HCT116 (cell line): ENCODE results near the gene XRCC2. TPM values are rescaled to one million over a fixed set of nuclear protein-coding genes. Genes with fewer than 3 reads are reported as not detected.
A peak's percentile ranks its signal among the peaks of the same experiment; 100 is the strongest.
"Not testable (repeated sequence)": the region's sequence is repeated elsewhere in the genome, so short reads cannot be mapped to it uniquely, and the experiment has no call there.

Experiments used
- ATAC-seq: fragments of 200-7000 bp; cut with Tn5 transposase; 2 replicates; pipeline ENCODE4 v1.9.1; 2020; ENCODE audit warnings: mild to moderate bottlenecking, moderate library complexity
- BruUV-seq: library from RNA; stranded (reverse); fragments of 400-500 nt; replicated peaks from 2 replicates; lab custom pipeline; 2021; lab: Mats Ljungman, UMichigan
- CTCF ChIA-PET: fragments of 300-600 bp; sonication (Branson Sonifier 250); formaldehyde crosslinking; loops from one replicate; lab custom pipeline; 2021; ENCODE audit warnings: antibody characterized with exemption; lab: Charles Lee
- POLR2A ChIA-PET: fragments of 300-600, 350-600 bp; sonication (Branson Sonifier 250); formaldehyde crosslinking; loops from one replicate; lab custom pipeline; 2021; ENCODE audit warnings: antibody characterized with exemption; lab: Charles Lee
- RAD21 ChIA-PET, 2 experiments: fragments of 300-600 bp; sonication (Branson Sonifier 250); formaldehyde crosslinking; loops; one replicate each; lab custom pipeline; 2023; ENCODE audit warnings: low total read pairs in 2 of 2; ENCODE audit not compliant: uncharacterized antibody in 2 of 2, unreplicated experiment in 2 of 2, low non-redundant PET in 1 of 2; lab: Charles Lee
- DNase-seq: peaks from one replicate; pipeline ENCODE4 v3.0.0-alpha.2; 2010; ENCODE audit warnings: low read depth, low spot score
- H2AFZ ChIP-seq: fragments of 200-600 bp; shearing (Covaris generic), sonication (generic); 2 replicates; pipeline ENCODE4 v1.6.1; 2017; ENCODE audit warnings: low read depth, mixed run types, mixed read lengths, antibody characterized with exemption, low read length; ENCODE audit not compliant: poor library complexity, severe bottlenecking
- H3K27ac ChIP-seq: 2 replicates; pipeline ENCODE4 v1.5.1; 2012; ENCODE audit warnings: low read depth, low read length
- H3K27me3 ChIP-seq: fragments of 200-600 bp; sonication (generic); 2 replicates; pipeline ENCODE4 v1.6.1; 2016; ENCODE audit warnings: mixed run types, low read length, mixed read lengths; ENCODE audit not compliant: insufficient read depth
- H3K36me3 ChIP-seq, 2 experiments: fragments of 200-500 bp in 1 of 2; fragments of 200-600 bp in 1 of 2; sonication (Bioruptor generic) in 1 of 2; sonication (generic) in 1 of 2; 2 replicates each; pipeline versions ENCODE4 v1.5.1 to v1.6.1; 2014 to 2016; ENCODE audit warnings: low read length in 2 of 2, inconsistent platforms in 1 of 2, mixed read lengths in 1 of 2, mixed run types in 1 of 2; ENCODE audit not compliant: insufficient read depth in 2 of 2, control insufficient read depth in 1 of 2
- H3K4me1 ChIP-seq, 2 experiments: fragments of 200-600 bp in 1 of 2; sonication (generic) in 1 of 2; 2 replicates each; pipeline versions ENCODE4 v1.5.1 to v1.6.1; 2012 to 2017; ENCODE audit warnings: low read length in 2 of 2, inconsistent platforms in 1 of 2, mild to moderate bottlenecking in 1 of 2, mixed read lengths in 1 of 2, mixed run types in 1 of 2, moderate library complexity in 1 of 2; ENCODE audit not compliant: insufficient read depth in 2 of 2, control insufficient read depth in 1 of 2
- H3K4me2 ChIP-seq: fragments of 200-600 bp; sonication (generic); 2 replicates; pipeline ENCODE4 v1.6.1; 2017; ENCODE audit warnings: mixed run types, low read length, mixed read lengths
- H3K4me3 ChIP-seq, 2 experiments: fragments of 200-600 bp in 1 of 2; sonication (generic) in 1 of 2; replicated peaks in 1 of 2; 2 replicates each; pipeline ENCODE4 v1.5.1; 2011 to 2016; ENCODE audit warnings: low read length in 2 of 2, control low read depth in 1 of 2, low read depth in 1 of 2, mild to moderate bottlenecking in 1 of 2, mixed read lengths in 1 of 2, mixed run types in 1 of 2
- H3K79me2 ChIP-seq: fragments of 200-600 bp; sonication (generic); 2 replicates; pipeline ENCODE4 v1.6.1; 2017; ENCODE audit warnings: mild to moderate bottlenecking, mixed run types, low read length, moderate library complexity, mixed read lengths; ENCODE audit not compliant: insufficient read depth
- H3K9ac ChIP-seq: fragments of 200-600 bp; sonication (generic); 2 replicates; pipeline ENCODE4 v1.6.1; 2016; ENCODE audit warnings: low read length, mixed read lengths
- H3K9me2 ChIP-seq: fragments of 200-600 bp; sonication (generic), shearing (Covaris generic); 2 replicates; pipeline ENCODE4 v1.6.1; 2017; ENCODE audit warnings: mixed run types, mild to moderate bottlenecking, moderate library complexity; ENCODE audit not compliant: insufficient read depth
- H3K9me3 ChIP-seq, 2 experiments: fragments of 200-500 bp in 1 of 2; fragments of 200-600 bp in 1 of 2; sonication (Bioruptor generic) in 1 of 2; sonication (generic) in 1 of 2; 2 replicates each; pipeline ENCODE4 v1.6.1; 2014 to 2017; ENCODE audit warnings: low read length in 2 of 2, mixed read lengths in 2 of 2, inconsistent platforms in 1 of 2, low read depth in 1 of 2, mild to moderate bottlenecking in 1 of 2, mixed run types in 1 of 2, moderate library complexity in 1 of 2; ENCODE audit not compliant: control insufficient read depth in 1 of 2, insufficient read depth in 1 of 2
- H4K20me1 ChIP-seq: fragments of 200-600 bp; sonication (generic), shearing (Covaris generic); 2 replicates; pipeline ENCODE4 v1.6.1; 2017; ENCODE audit warnings: mixed run types, mild to moderate bottlenecking, moderate library complexity; ENCODE audit not compliant: insufficient read depth
- ATF3 ChIP-seq: IDR thresholded peaks from 2 replicates; pipeline ENCODE4 v1.6.1; 2012
- CEBPB ChIP-seq: IDR thresholded peaks from 2 replicates; pipeline ENCODE4 v1.6.1; 2012; ENCODE audit warnings: low read depth
- EGR1 ChIP-seq: IDR thresholded peaks from 2 replicates; pipeline ENCODE4 v1.6.1; 2012; ENCODE audit warnings: low read depth
- ELF1 ChIP-seq: IDR thresholded peaks from 2 replicates; pipeline ENCODE4 v1.6.1; 2012; ENCODE audit warnings: low read depth, borderline replicate concordance
- intact Hi-C: fragments of 100-400 bp; cut with micrococcal nuclease; formaldehyde crosslinking; loops from 2 replicates; pipeline ENCODE4 v1.10.0; 2022
- total RNA-seq: library from RNA; stranded (reverse); gene quantifications from one replicate; pipeline ENCODE4 v1.2.1, GENCODE V29; 2021; ENCODE audit not compliant: unreplicated experiment

The XRCC2 gene
- total RNA-seq, 1 experiment from 2014 or later = 14.8 TPM

- not testable (repeated sequence) for H3K27ac ChIP-seq
These were observed 21.5 kb upstream of the XRCC2 start for GRCh38 chr7:152697268-152697974.

GRCh38 chr7:152692196-152692595, 16.3 kb upstream of the XRCC2 start:
- H3K9me2 ChIP-seq, H3K9me3 ChIP-seq, POLR2A ChIA-PET, BruUV-seq, H3K27me3 ChIP-seq, H3K9ac ChIP-seq, H3K27ac ChIP-seq, H3K4me3 ChIP-seq, H3K4me2 ChIP-seq, H2AFZ ChIP-seq, intact Hi-C loops, RAD21 ChIA-PET, H3K4me1 ChIP-seq, ATAC-seq, DNase-seq, H3K79me2 ChIP-seq, H4K20me1 ChIP-seq, CTCF ChIA-PET, H3K36me3 ChIP-seq: not testable (repeated sequence)

More at GRCh38 chr7:152697268-152697974, 21.5 kb upstream of the XRCC2 start:
- BruUV-seq, H3K79me2 ChIP-seq, H3K27me3 ChIP-seq, H3K4me3 ChIP-seq, H3K4me1 ChIP-seq, RAD21 ChIA-PET, H3K36me3 ChIP-seq, H3K4me2 ChIP-seq, intact Hi-C loops, CTCF ChIA-PET, H2AFZ ChIP-seq, DNase-seq, H4K20me1 ChIP-seq, H3K9me3 ChIP-seq, ATAC-seq, H3K9ac ChIP-seq, H3K9me2 ChIP-seq: not testable (repeated sequence)
- POLR2A ChIA-PET = interaction anchor here (0.6 kb wide), 1 partner anchor 16 kb away, joined by 7 read pairs; no protein-coding TSS in a partner anchor

- no peak overlapping the region for H2AFZ ChIP-seq
- H3K27ac ChIP-seq = no peak overlapping the region
- peaks cover 3 to 5% of the 10 kb centered on the region in 2 experiments; a peak in 2 of 4 replicates for H3K4me1 ChIP-seq
- H3K27me3 ChIP-seq = no peaks in the 10 kb centered on the region
- H3K79me2 ChIP-seq = no peaks in the 10 kb centered on the region
- no peak for DNase-seq
- H3K9me3 ChIP-seq = no peaks in the 10 kb centered on the region
- TF ChIP-seq CEBPB (no peak), EGR1 (peak; percentile 47), ATF3 (no peak), ELF1 (peak; percentile 21; the same call in 1 of the 2 replicates)
- TF ChIP-seq, all 23 proteins: peak for 2
- Histone ChIP-seq H3K36me3 (no peaks in the 10 kb centered on the region), H3K4me3 (no peak overlapping the region), H4K20me1 (no peaks in the 10 kb centered on the region), H3K4me2 (no peak overlapping the region), H3K9ac (no peak overlapping the region), H3K9me2 (no peaks in the 10 kb centered on the region)
- POLR2A ChIA-PET = no interaction called here
- RAD21 ChIA-PET = no interaction called here
- CTCF ChIA-PET = no interaction called here
- no TSS peak for BruUV-seq
- intact Hi-C loops = no loop called here
- no peak for ATAC-seq
These were observed 7.4 kb upstream of the XRCC2 start for GRCh38 chr7:152683297-152683696.
